Activated CD8-positive, alpha-beta T cell treated with anti-CD3 and anti-CD28 coated beads, Interleukin-2, amount 10 ng/mL, durations not matched to agents 7 days and 5 days (primary cell): ENCODE measurements around the gene IFNL1. TPM values are rescaled to one million over a fixed set of nuclear protein-coding genes. Genes with fewer than 3 reads are reported as not detected.
"Not testable (repeated sequence)": the region's sequence is repeated elsewhere in the genome, so short reads cannot be mapped to it uniquely, and the experiment has no call there.

Experiments
- ATAC-seq: fragments of 150-1000 bp; cut with Tn5 transposase; one replicate; pipeline ENCODE4 v1.10.0; 2021; ENCODE audit warnings: moderate library complexity
- CTCF ChIA-PET: fragments of 350-600 bp; sonication (Branson Sonifier 250); formaldehyde crosslinking; loops from one replicate; lab custom pipeline; 2021; ENCODE audit warnings: antibody characterized with exemption; lab: Charles Lee
- POLR2A ChIA-PET: fragments of 350-600 bp; sonication (Branson Sonifier 250); formaldehyde crosslinking; loops from one replicate; lab custom pipeline; 2021; ENCODE audit warnings: antibody characterized with exemption; lab: Charles Lee
- DNase-seq: peaks from one replicate; pipeline ENCODE4 v3.0.0-alpha.2; 2020
- H3K27ac Mint-ChIP-seq: one replicate; pipeline ENCODE4 v1.8.0; 2021; ENCODE audit warnings: mild to moderate bottlenecking, mixed read lengths
- H3K27me3 Mint-ChIP-seq: one replicate; pipeline ENCODE4 v1.8.0; 2021; ENCODE audit warnings: low read depth, mixed read lengths
- H3K36me3 Mint-ChIP-seq: one replicate; pipeline ENCODE4 v1.8.0; 2021; ENCODE audit warnings: low read depth, mixed read lengths
- H3K4me1 Mint-ChIP-seq: one replicate; pipeline ENCODE4 v1.8.0; 2021; ENCODE audit warnings: low read depth, mixed read lengths
- H3K4me3 Mint-ChIP-seq: one replicate; pipeline ENCODE4 v1.8.0; 2021; ENCODE audit warnings: mild to moderate bottlenecking, mixed read lengths
- H3K9me3 Mint-ChIP-seq: one replicate; pipeline ENCODE4 v1.8.0; 2022; ENCODE audit warnings: mixed read lengths; ENCODE audit not compliant: insufficient read depth
- total RNA-seq, 2 experiments: library from RNA; stranded (reverse); gene quantifications; one replicate each; pipeline ENCODE4 v1.2.3, GENCODE V29; 2021

Gene IFNL1
- total RNA-seq, 2 experiments from 2014 or later, result 0.29 TPM; not detected in 1

- Mint-ChIP-seq H3K27me3 (peaks cover 44% of the 10 kb centered on the region), H3K9me3 (no peaks in the 10 kb centered on the region), H3K36me3 (no peaks in the 10 kb centered on the region), H3K4me1 (no peaks in the 10 kb centered on the region), H3K4me3 (no peak overlapping the region), H3K27ac (no peak overlapping the region)
- ATAC-seq (no peak), DNase-seq (no peak)
- ChIA-PET POLR2A (interaction anchor here (0.6 kb wide), 1 partner anchor 1168 kb away, joined by 3 read pairs; no protein-coding TSS in a partner anchor), CTCF (interaction anchor here (0.8 kb wide), 1 partner anchor 10 kb away, joined by 3 read pairs; no protein-coding TSS in a partner anchor)
Measured at GRCh38 chr19:39261704-39262103, 34.5 kb upstream of the IFNL1 start.

- Mint-ChIP-seq H3K27ac (no peak overlapping the region), H3K4me3 (no peak overlapping the region), H3K36me3 (no peaks in the 10 kb centered on the region), H3K27me3 (peaks cover 42% of the 10 kb centered on the region), H3K4me1 (no peaks in the 10 kb centered on the region), H3K9me3 (no peaks in the 10 kb centered on the region)
- CTCF ChIA-PET, result no interaction called here
- ATAC-seq, result no peak
- no peak for DNase-seq
- POLR2A ChIA-PET, result interaction anchor here (0.6 kb wide), 1 partner anchor 1169 kb away, joined by 3 read pairs; no protein-coding TSS in a partner anchor
Measured at GRCh38 chr19:39262496-39262895, 33.7 kb upstream of the IFNL1 start.

GRCh38 chr19:39263912-39264305, 32.3 kb upstream of the IFNL1 start:
- no peaks in the 10 kb centered on the region for H3K36me3 Mint-ChIP-seq
- no peaks in the 10 kb centered on the region for H3K9me3 Mint-ChIP-seq
- H3K4me1 Mint-ChIP-seq, result no peaks in the 10 kb centered on the region
- no peak overlapping the region for H3K4me3 Mint-ChIP-seq
- DNase-seq (no peak), ATAC-seq (no peak)
- CTCF ChIA-PET, result no interaction called here
- H3K27me3 Mint-ChIP-seq, result peaks cover 42% of the 10 kb centered on the region
- POLR2A ChIA-PET, result no interaction called here
- no peak overlapping the region for H3K27ac Mint-ChIP-seq

GRCh38 chr19:39264306-39265290, 31.6 kb upstream of the IFNL1 start:
- no peak for DNase-seq
- Mint-ChIP-seq H3K27ac (no peak overlapping the region), H3K4me1 (no peaks in the 10 kb centered on the region), H3K4me3 (no peak overlapping the region), H3K9me3 (no peaks in the 10 kb centered on the region), H3K36me3 (no peaks in the 10 kb centered on the region), H3K27me3 (peaks cover 41% of the 10 kb centered on the region)
- ATAC-seq, result peak; percentile 31
- CTCF ChIA-PET, result no interaction called here
- POLR2A ChIA-PET, result interaction anchor here (1.1 kb wide), 1 partner anchor 33 kb away, joined by 3 read pairs; no protein-coding TSS in a partner anchor

GRCh38 chr19:39265321-39265916, 30.8 kb upstream of the IFNL1 start:
- H3K9me3 Mint-ChIP-seq, result no peaks in the 10 kb centered on the region
- H3K4me3 Mint-ChIP-seq, result no peak overlapping the region
- no peak for DNase-seq
- no peaks in the 10 kb centered on the region for H3K4me1 Mint-ChIP-seq
- ATAC-seq, result no peak
- ChIA-PET POLR2A (interaction anchor here (1.1 kb wide), 1 partner anchor 32 kb away, joined by 3 read pairs; no protein-coding TSS in a partner anchor), CTCF (no interaction called here)
- H3K27ac Mint-ChIP-seq, result no peak overlapping the region
- peaks cover 35% of the 10 kb centered on the region for H3K27me3 Mint-ChIP-seq
- no peaks in the 10 kb centered on the region for H3K36me3 Mint-ChIP-seq

GRCh38 chr19:39268085-39268484, 28.1 kb upstream of the IFNL1 start, which contains the start of gene IFNL2:
Gene IFNL2 (plus strand): TSS chr19:39268396. CDS start chr19:39268569, 173 bp downstream.
- POLR2A ChIA-PET, result interaction anchor here (0.6 kb wide), 1 partner anchor 14 kb away, joined by 3 read pairs; no protein-coding TSS in a partner anchor
- peak; percentile 70 for ATAC-seq
- H3K4me3 Mint-ChIP-seq, H3K36me3 Mint-ChIP-seq, H3K4me1 Mint-ChIP-seq, CTCF ChIA-PET, DNase-seq, H3K9me3 Mint-ChIP-seq: not testable (repeated sequence)
- H3K27ac Mint-ChIP-seq, result peak within 1 kb of the TSS; percentile 33
- H3K27me3 Mint-ChIP-seq, result peaks cover 25% of the 10 kb centered on the region

- ATAC-seq, DNase-seq: not testable (repeated sequence)
Measured at GRCh38 chr19:39268531-39269223, 27.5 kb upstream of the IFNL1 start.

GRCh38 chr19:39269369-39269768, 26.8 kb upstream of the IFNL1 start:
- peaks cover 18% of the 10 kb centered on the region for H3K27me3 Mint-ChIP-seq
- H3K27ac Mint-ChIP-seq, H3K36me3 Mint-ChIP-seq, POLR2A ChIA-PET, ATAC-seq, H3K4me3 Mint-ChIP-seq, H3K9me3 Mint-ChIP-seq, DNase-seq, CTCF ChIA-PET, H3K4me1 Mint-ChIP-seq: not testable (repeated sequence)

More at GRCh38 chr19:39268531-39269223, 27.5 kb upstream of the IFNL1 start:
- CTCF ChIA-PET, H3K9me3 Mint-ChIP-seq, H3K4me3 Mint-ChIP-seq, H3K4me1 Mint-ChIP-seq, H3K36me3 Mint-ChIP-seq: not testable (repeated sequence)
- POLR2A ChIA-PET, result interaction anchor here (0.6 kb wide), 1 partner anchor 13 kb away, joined by 3 read pairs; no protein-coding TSS in a partner anchor
- Mint-ChIP-seq H3K27me3 (peaks cover 22% of the 10 kb centered on the region), H3K27ac (peak overlapping the region; percentile 33)

GRCh38 chr19:39270036-39270871, 26.0 kb upstream of the IFNL1 start:
- Mint-ChIP-seq H3K4me3 (no peak overlapping the region), H3K9me3 (no peaks in the 10 kb centered on the region), H3K27ac (peak overlapping the region; percentile 32), H3K36me3 (no peaks in the 10 kb centered on the region), H3K4me1 (no peaks in the 10 kb centered on the region), H3K27me3 (peaks cover 15% of the 10 kb centered on the region)
- DNase-seq (no peak), ATAC-seq (no peak)
- ChIA-PET CTCF (interaction anchor here (0.9 kb wide), 1 partner anchor 84 kb away, joined by 3 read pairs; no protein-coding TSS in a partner anchor), POLR2A (no interaction called here)

GRCh38 chr19:39273859-39274258, 22.3 kb upstream of the IFNL1 start:
- H3K9me3 Mint-ChIP-seq, H3K4me3 Mint-ChIP-seq, H3K36me3 Mint-ChIP-seq, H3K27ac Mint-ChIP-seq, POLR2A ChIA-PET, ATAC-seq, CTCF ChIA-PET, DNase-seq, H3K4me1 Mint-ChIP-seq: not testable (repeated sequence)
- peaks cover 21% of the 10 kb centered on the region for H3K27me3 Mint-ChIP-seq
